Measurements from ENCODE around the gene TM9SF2.

The TM9SF2 gene

GRCh38 chr13:99507054-99507453 lies 5.8 kb downstream of the TM9SF2 start:
- ChIA-PET POLR2A (interaction anchor here (1.0 kb wide), 1 partner anchor 8 kb away, joined by 3 read pairs; no protein-coding TSS in a partner anchor), CTCF (interaction anchor here (0.7 to 2.0 kb wide), 3 partner anchors 13 to 65 kb away, joined by 3 to 9 read pairs (median 4); no protein-coding TSS in a partner anchor)
- TF ChIP-seq, protein P1, sequence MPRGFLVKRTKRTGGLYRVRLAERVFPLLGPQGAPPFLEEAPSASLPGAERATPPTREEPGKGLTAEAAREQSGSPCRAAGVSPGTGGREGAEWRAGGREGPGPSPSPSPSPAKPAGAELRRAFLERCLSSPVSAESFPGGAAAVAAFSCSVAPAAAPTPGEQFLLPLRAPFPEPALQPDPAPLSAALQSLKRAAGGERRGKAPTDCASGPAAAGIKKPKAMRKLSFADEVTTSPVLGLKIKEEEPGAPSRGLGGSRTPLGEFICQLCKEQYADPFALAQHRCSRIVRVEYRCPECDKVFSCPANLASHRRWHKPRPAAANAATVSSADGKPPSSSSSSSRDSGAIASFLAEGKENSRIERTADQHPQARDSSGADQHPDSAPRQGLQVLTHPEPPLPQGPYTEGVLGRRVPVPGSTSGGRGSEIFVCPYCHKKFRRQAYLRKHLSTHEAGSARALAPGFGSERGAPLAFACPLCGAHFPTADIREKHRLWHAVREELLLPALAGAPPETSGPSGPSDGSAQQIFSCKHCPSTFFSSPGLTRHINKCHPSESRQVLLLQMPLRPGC (tag by site-specific recombination; IDR thresholded peaks at IDR 0.05): no peak
- TF ChIP-seq CTCF (tag by site-specific recombination; IDR thresholded peaks at IDR 0.05): no peak
- TF ChIP-seq REPIN1 (tag by site-specific recombination; IDR thresholded peaks at IDR 0.05; ENCODE audit: low read depth): no peak
- no peak for TF ChIP-seq ZNF548 (tag by site-specific recombination; IDR thresholded peaks at IDR 0.05)
- no peak for TF ChIP-seq PRDM10 (tag by site-specific recombination; IDR thresholded peaks at IDR 0.05)
- TF ChIP-seq, protein P2, sequence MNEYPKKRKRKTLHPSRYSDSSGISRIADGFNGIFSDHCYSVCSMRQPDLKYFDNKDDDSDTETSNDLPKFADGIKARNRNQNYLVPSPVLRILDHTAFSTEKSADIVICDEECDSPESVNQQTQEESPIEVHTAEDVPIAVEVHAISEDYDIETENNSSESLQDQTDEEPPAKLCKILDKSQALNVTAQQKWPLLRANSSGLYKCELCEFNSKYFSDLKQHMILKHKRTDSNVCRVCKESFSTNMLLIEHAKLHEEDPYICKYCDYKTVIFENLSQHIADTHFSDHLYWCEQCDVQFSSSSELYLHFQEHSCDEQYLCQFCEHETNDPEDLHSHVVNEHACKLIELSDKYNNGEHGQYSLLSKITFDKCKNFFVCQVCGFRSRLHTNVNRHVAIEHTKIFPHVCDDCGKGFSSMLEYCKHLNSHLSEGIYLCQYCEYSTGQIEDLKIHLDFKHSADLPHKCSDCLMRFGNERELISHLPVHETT (tag by site-specific recombination; IDR thresholded peaks at IDR 0.05): no peak
- TF ChIP-seq ZNF701 (tag by site-specific recombination; IDR thresholded peaks at IDR 0.05): no peak
- no peak for TF ChIP-seq ZNF366 (tag by site-specific recombination; conservative IDR thresholded peaks at IDR 0.05)
- no peak for TF ChIP-seq ZNF274 (IDR thresholded peaks at IDR 0.05; ENCODE audit: low read length)
- TF ChIP-seq ZNF274 (tag by site-specific recombination; IDR thresholded peaks at IDR 0.05; ENCODE audit: borderline replicate concordance): no peak
- TF ChIP-seq SP3 (tag by site-specific recombination; IDR thresholded peaks at IDR 0.05): no peak
- TF ChIP-seq ZNF473 (tag by site-specific recombination; IDR thresholded peaks at IDR 0.05): no peak
- no peak for TF ChIP-seq ZNF785 (tag by site-specific recombination; IDR thresholded peaks at IDR 0.05)
- no peak for TF ChIP-seq ZNF138 (tag by site-specific recombination; IDR thresholded peaks at IDR 0.05; ENCODE audit: borderline replicate concordance)
- TF ChIP-seq KLF8 (tag by site-specific recombination; IDR thresholded peaks at IDR 0.05): no peak
- TF ChIP-seq ZNF501 (tag by site-specific recombination; IDR thresholded peaks at IDR 0.05): no peak
- no peak for TF ChIP-seq OSR2 (tag by site-specific recombination; IDR thresholded peaks at IDR 0.05)
- TF ChIP-seq ZNF423 (tag by site-specific recombination; IDR thresholded peaks at IDR 0.05): no peak
- TF ChIP-seq, protein P3, sequence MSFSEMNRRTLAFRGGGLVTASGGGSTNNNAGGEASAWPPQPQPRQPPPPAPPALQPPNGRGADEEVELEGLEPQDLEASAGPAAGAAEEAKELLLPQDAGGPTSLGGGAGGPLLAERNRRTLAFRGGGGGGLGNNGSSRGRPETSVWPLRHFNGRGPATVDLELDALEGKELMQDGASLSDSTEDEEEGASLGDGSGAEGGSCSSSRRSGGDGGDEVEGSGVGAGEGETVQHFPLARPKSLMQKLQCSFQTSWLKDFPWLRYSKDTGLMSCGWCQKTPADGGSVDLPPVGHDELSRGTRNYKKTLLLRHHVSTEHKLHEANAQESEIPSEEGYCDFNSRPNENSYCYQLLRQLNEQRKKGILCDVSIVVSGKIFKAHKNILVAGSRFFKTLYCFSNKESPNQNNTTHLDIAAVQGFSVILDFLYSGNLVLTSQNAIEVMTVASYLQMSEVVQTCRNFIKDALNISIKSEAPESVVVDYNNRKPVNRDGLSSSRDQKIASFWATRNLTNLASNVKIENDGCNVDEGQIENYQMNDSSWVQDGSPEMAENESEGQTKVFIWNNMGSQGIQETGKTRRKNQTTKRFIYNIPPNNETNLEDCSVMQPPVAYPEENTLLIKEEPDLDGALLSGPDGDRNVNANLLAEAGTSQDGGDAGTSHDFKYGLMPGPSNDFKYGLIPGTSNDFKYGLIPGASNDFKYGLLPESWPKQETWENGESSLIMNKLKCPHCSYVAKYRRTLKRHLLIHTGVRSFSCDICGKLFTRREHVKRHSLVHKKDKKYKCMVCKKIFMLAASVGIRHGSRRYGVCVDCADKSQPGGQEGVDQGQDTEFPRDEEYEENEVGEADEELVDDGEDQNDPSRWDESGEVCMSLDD (tag by site-specific recombination; IDR thresholded peaks at IDR 0.05): no peak
- peaks cover 3% of the 10 kb centered on the region for H3K4me1 ChIP-seq (ENCODE audit: control insufficient read depth, insufficient read depth, low read length)
- H3K4me3 ChIP-seq (ENCODE audit: low read depth, low read length): no peak overlapping the region
- no peaks in the 10 kb centered on the region for H3K9me3 ChIP-seq (ENCODE audit: control insufficient read depth, insufficient read depth, low read depth, low read length)
- H3K36me3 ChIP-seq (ENCODE audit: control insufficient read depth in 2 of 2, insufficient read depth in 1 of 2, low read length in 2 of 2): peaks cover 0 to 17% of the 10 kb centered on the region in 2 experiments; a peak in 1 of 3 replicates
- H3K27ac ChIP-seq (ENCODE audit: extremely low read depth, low read depth, low read length): no peak overlapping the region
